MM.1S (cell line): ENCODE data around the gene MSI2.

ENCODE experiments used
- CTCF ChIP-seq: fragments of 300-600 bp; sonication (generic); IDR thresholded peaks from 2 replicates; pipeline ENCODE4 v1.5.1; 2016; ENCODE audit warnings: antibody characterized with exemption, low read length, mixed read lengths
- EZH2 ChIP-seq: fragments of 300-600 bp; sonication (generic); optimal IDR thresholded peaks from 2 replicates; pipeline ENCODE3; 2017; ENCODE audit warnings: low read depth, mild to moderate bottlenecking, antibody characterized with exemption, low read length, mixed read lengths

GRCh38 chr17:57285701-57286100 lies 29.4 kb downstream of the MSI2 start:
- no peak for TF ChIP-seq CTCF
- TF ChIP-seq EZH2 = no peak
